Measurements from ENCODE around the gene RNF208.

RNF208 gene

GRCh38 chr9:137242269-137243203 lies 20.5 kb upstream of the RNF208 start:
- Histone ChIP-seq H3K36me3 (ENCODE audit: control insufficient read depth, low read length) (peaks cover 29% of the 10 kb centered on the region), H3K27ac (ENCODE audit: low read depth, low read length) (no peak overlapping the region), H3K4me3 (ENCODE audit: low read length) (peak overlapping the region; percentile 84), H3K79me2 (ENCODE audit: control insufficient read depth, low read length) (peaks cover 45% of the 10 kb centered on the region), H3K9me3 (ENCODE audit: control insufficient read depth, insufficient read depth, low read length) (no peaks in the 10 kb centered on the region), H3F3A (ENCODE audit: control insufficient read depth, insufficient read depth) (peaks cover 9% of the 10 kb centered on the region), H3K4me2 (ENCODE audit: low read length) (peak overlapping the region; percentile 82), H3K27me3 (ENCODE audit: control insufficient read depth, low read length) (no peaks in the 10 kb centered on the region), H3K4me1 (ENCODE audit: control insufficient read depth, low read length) (peaks cover 53% of the 10 kb centered on the region), H3K9me2 (replicated peaks; ENCODE audit: control insufficient read depth, low read length) (no peaks in the 10 kb centered on the region), H4K20me1 (ENCODE audit: control insufficient read depth, insufficient read depth, low read depth, low read length) (peaks cover 21% of the 10 kb centered on the region)
- TF ChIP-seq EZH2phosphoT487 (IDR thresholded peaks at IDR 0.05; ENCODE audit: borderline replicate concordance, low read length): no peak
- no peak for TF ChIP-seq CTCF (IDR thresholded peaks at IDR 0.05; ENCODE audit: low read depth, low read length, poor library complexity, severe bottlenecking)

- Histone ChIP-seq H3K4me1 (ENCODE audit: control insufficient read depth, low read length) (peaks cover 60% of the 10 kb centered on the region), H3K9me3 (ENCODE audit: control insufficient read depth, insufficient read depth, low read length) (no peaks in the 10 kb centered on the region), H3K27ac (ENCODE audit: low read depth, low read length) (peak overlapping the region; percentile 40), H3K4me2 (ENCODE audit: low read length) (peak overlapping the region; percentile 82), H3F3A (ENCODE audit: control insufficient read depth, insufficient read depth) (peaks cover 9% of the 10 kb centered on the region), H3K9me2 (replicated peaks; ENCODE audit: control insufficient read depth, low read length) (no peaks in the 10 kb centered on the region), H3K4me3 (ENCODE audit: low read length) (peak overlapping the region; percentile 84), H3K36me3 (ENCODE audit: control insufficient read depth, low read length) (peaks cover 29% of the 10 kb centered on the region), H3K79me2 (ENCODE audit: control insufficient read depth, low read length) (peaks cover 52% of the 10 kb centered on the region), H4K20me1 (ENCODE audit: control insufficient read depth, insufficient read depth, low read depth, low read length) (peaks cover 21% of the 10 kb centered on the region), H3K27me3 (ENCODE audit: control insufficient read depth, low read length) (no peaks in the 10 kb centered on the region)
- TF ChIP-seq CTCF (IDR thresholded peaks at IDR 0.05; ENCODE audit: low read depth, low read length, poor library complexity, severe bottlenecking): no peak
- no peak for TF ChIP-seq EZH2phosphoT487 (IDR thresholded peaks at IDR 0.05; ENCODE audit: borderline replicate concordance, low read length)
Measured at GRCh38 chr9:137241490-137242268, 19.6 kb upstream of the RNF208 start.

- Histone ChIP-seq H3K79me2 (ENCODE audit: control insufficient read depth, low read length) (peaks cover 52% of the 10 kb centered on the region), H4K20me1 (ENCODE audit: control insufficient read depth, insufficient read depth, low read depth, low read length) (peaks cover 21% of the 10 kb centered on the region)
Measured at GRCh38 chr9:137240841-137241489, 18.9 kb upstream of the RNF208 start, which contains the start of gene TUBB4B. Gene TUBB4B, plus strand, starts transcription at chr9:137241287. Its CDS starts 74 bp downstream, at chr9:137241361.

More at GRCh38 chr9:137240841-137241489, 18.9 kb upstream of the RNF208 start, which contains the start of gene TUBB4B:
- peak within 1 kb of the TSS; percentile 84 for H3K4me3 ChIP-seq (ENCODE audit: low read length)
- peaks cover 60% of the 10 kb centered on the region for H3K4me1 ChIP-seq (ENCODE audit: control insufficient read depth, low read length)
- peak within 1 kb of the TSS; percentile 85 for H3K27ac ChIP-seq (ENCODE audit: low read depth, low read length)
- H3K27me3 ChIP-seq (ENCODE audit: control insufficient read depth, low read length): no peaks in the 10 kb centered on the region
- no peak for TF ChIP-seq CTCF (IDR thresholded peaks at IDR 0.05; ENCODE audit: low read depth, low read length, poor library complexity, severe bottlenecking)
- TF ChIP-seq EZH2phosphoT487 (IDR thresholded peaks at IDR 0.05; ENCODE audit: borderline replicate concordance, low read length): no peak
- no peaks in the 10 kb centered on the region for H3K9me2 ChIP-seq (replicated peaks; ENCODE audit: control insufficient read depth, low read length)
- H3F3A ChIP-seq (ENCODE audit: control insufficient read depth, insufficient read depth): peaks cover 9% of the 10 kb centered on the region
- H3K9me3 ChIP-seq (ENCODE audit: control insufficient read depth, insufficient read depth, low read length): no peaks in the 10 kb centered on the region
- H3K36me3 ChIP-seq (ENCODE audit: control insufficient read depth, low read length): peaks cover 29% of the 10 kb centered on the region
- H3K4me2 ChIP-seq (ENCODE audit: low read length): peak within 1 kb of the TSS; percentile 82

Measured in DOHH2 (cell line).